ENCODE data around the gene GPX1. TPM values are rescaled to one million over a fixed set of nuclear protein-coding genes. Genes with fewer than 3 reads are reported as not detected.
A peak's percentile ranks its signal among the peaks of the same experiment; 100 is the strongest.
"Not testable (repeated sequence)": the region's sequence is repeated elsewhere in the genome, so short reads cannot be mapped to it uniquely, and the experiment has no call there.

Gene GPX1
- total and polyA plus RNA-seq, 4 donors = 87.0 to 412 (median 219) TPM

DNA sequence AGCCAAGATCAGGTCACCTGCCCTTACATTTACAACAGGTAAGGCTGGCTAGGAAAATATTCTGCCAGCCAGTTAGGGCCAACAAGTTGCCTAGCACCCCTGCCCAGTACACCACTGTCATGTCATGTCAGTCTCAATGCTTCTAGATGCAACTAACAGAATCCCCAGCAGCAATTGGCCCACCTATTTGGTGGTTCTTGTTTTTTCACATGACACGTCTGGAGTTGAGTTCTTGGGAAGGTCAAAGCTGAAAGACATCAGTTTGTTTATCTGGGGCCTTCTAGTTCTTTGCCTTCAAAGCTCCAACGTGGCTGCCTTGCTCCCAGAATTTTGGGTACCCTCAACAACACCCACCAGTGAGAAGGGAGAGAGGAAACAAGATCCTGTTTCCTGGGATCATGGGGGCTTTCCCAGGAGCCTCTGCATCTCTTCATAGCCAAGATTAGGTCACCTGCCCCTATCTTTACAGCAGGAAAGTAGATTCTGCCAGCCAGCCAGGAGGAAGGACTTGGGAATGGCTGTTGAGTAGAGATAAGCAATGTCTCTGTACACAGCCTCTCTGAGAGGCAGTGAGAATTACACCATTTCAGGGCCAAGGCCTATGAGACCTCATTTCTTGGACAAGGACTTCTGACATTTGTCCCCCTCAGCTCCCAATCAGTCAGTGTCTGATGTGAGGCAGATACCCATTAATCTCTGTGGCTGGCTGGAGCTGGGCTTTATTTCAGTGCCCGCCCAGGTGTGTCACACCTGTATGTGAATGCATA is 8.6 kb downstream of the GPX1 start:
- TF ChIP-seq EGR1 (IDR thresholded peaks at IDR 0.05; ENCODE audit: low read depth in 2 of 2) = no peak
- no peak for TF ChIP-seq SP1 (IDR thresholded peaks at IDR 0.05)
- TF ChIP-seq TAF1 (conservative IDR thresholded peaks at IDR 0.05) = no peak
- no peak for TF ChIP-seq YY1 (IDR thresholded peaks at IDR 0.05)
- TF ChIP-seq, protein P1, sequence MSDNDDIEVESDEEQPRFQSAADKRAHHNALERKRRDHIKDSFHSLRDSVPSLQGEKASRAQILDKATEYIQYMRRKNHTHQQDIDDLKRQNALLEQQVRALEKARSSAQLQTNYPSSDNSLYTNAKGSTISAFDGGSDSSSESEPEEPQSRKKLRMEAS (IDR thresholded peaks at IDR 0.05) = no peak
- TF ChIP-seq HNF4A (conservative IDR thresholded peaks at IDR 0.05) = no peak
- no peak for TF ChIP-seq JUND (IDR thresholded peaks at IDR 0.05)
- TF ChIP-seq FOXA2 (IDR thresholded peaks at IDR 0.05) = no peak
- TF ChIP-seq, protein P2, sequence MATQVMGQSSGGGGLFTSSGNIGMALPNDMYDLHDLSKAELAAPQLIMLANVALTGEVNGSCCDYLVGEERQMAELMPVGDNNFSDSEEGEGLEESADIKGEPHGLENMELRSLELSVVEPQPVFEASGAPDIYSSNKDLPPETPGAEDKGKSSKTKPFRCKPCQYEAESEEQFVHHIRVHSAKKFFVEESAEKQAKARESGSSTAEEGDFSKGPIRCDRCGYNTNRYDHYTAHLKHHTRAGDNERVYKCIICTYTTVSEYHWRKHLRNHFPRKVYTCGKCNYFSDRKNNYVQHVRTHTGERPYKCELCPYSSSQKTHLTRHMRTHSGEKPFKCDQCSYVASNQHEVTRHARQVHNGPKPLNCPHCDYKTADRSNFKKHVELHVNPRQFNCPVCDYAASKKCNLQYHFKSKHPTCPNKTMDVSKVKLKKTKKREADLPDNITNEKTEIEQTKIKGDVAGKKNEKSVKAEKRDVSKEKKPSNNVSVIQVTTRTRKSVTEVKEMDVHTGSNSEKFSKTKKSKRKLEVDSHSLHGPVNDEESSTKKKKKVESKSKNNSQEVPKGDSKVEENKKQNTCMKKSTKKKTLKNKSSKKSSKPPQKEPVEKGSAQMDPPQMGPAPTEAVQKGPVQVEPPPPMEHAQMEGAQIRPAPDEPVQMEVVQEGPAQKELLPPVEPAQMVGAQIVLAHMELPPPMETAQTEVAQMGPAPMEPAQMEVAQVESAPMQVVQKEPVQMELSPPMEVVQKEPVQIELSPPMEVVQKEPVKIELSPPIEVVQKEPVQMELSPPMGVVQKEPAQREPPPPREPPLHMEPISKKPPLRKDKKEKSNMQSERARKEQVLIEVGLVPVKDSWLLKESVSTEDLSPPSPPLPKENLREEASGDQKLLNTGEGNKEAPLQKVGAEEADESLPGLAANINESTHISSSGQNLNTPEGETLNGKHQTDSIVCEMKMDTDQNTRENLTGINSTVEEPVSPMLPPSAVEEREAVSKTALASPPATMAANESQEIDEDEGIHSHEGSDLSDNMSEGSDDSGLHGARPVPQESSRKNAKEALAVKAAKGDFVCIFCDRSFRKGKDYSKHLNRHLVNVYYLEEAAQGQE (IDR thresholded peaks at IDR 0.05) = no peak
- TF ChIP-seq NR2F2 (IDR thresholded peaks at IDR 0.05) = no peak
- no peak for TF ChIP-seq RAD21 (IDR thresholded peaks at IDR 0.05)
- Histone ChIP-seq H3K27me3 (ENCODE audit: control insufficient read depth in 4 of 4, insufficient read depth in 4 of 4, low read length in 3 of 4) (no peaks in the 10 kb centered on the region), H3K9me3 (ENCODE audit: control insufficient read depth in 4 of 4, low read length in 3 of 4) (no peaks in the 10 kb centered on the region), H3K9ac (ENCODE audit: low read depth in 1 of 2, low read length in 2 of 2) (no peak overlapping the region), H3K4me3 (ENCODE audit: low read depth in 1 of 3, low read length in 3 of 3) (no peak overlapping the region), H3K27ac (ENCODE audit: low read depth in 1 of 2, low read length in 2 of 2) (peak overlapping the region; percentile 19 to 57), H3K36me3 (ENCODE audit: control insufficient read depth in 4 of 4, insufficient read depth in 3 of 4, low read depth in 1 of 4, low read length in 3 of 4) (no peaks in the 10 kb centered on the region), H3K4me1 (ENCODE audit: control insufficient read depth in 4 of 4, insufficient read depth in 4 of 4, low read length in 3 of 4) (peaks cover 6 to 23% (median 17%) of the 10 kb centered on the region in 4 donors)
- peak; percentile 58 for DNase-seq (ENCODE audit: low spot score)
- 68% methylated on average over 3 of the region's 3 CpGs for WGBS

DNA sequence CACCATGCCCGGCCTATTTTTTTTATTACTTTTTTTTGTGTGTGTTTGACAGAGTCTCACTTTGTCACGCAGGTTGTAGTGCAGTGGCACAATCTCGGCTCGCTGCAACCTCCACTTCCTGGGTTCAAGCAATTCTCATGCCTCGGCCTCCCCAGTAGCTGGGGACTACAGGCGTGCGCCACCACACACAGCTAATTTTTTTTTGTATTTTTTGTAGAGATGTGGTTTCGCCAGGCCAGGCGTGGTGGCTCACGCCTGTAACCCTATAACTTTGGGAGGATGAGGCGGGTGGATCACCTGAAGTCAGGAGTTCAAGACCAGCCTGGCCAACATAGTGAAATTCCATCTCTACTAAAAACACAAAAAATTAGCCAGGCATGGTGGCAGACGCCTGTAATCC is 9.8 kb downstream of the GPX1 start:
- H3K9me3 ChIP-seq (ENCODE audit: control insufficient read depth in 4 of 4, low read length in 3 of 4); H3K27me3 ChIP-seq (ENCODE audit: control insufficient read depth in 4 of 4, insufficient read depth in 4 of 4, low read length in 3 of 4); H3K9ac ChIP-seq (ENCODE audit: low read depth in 1 of 2, low read length in 2 of 2); H3K4me3 ChIP-seq (ENCODE audit: low read depth in 1 of 3, low read length in 3 of 3); H3K27ac ChIP-seq (ENCODE audit: low read depth in 1 of 2, low read length in 2 of 2); DNase-seq (ENCODE audit: low spot score); H3K36me3 ChIP-seq (ENCODE audit: control insufficient read depth in 4 of 4, insufficient read depth in 3 of 4, low read depth in 1 of 4, low read length in 3 of 4): not testable (repeated sequence)
- H3K4me1 ChIP-seq (ENCODE audit: control insufficient read depth in 4 of 4, insufficient read depth in 4 of 4, low read length in 3 of 4) = peaks cover 6 to 23% (median 17%) of the 10 kb centered on the region in 4 donors
- 96% methylated on average over 12 of the region's 12 CpGs for WGBS

DNA sequence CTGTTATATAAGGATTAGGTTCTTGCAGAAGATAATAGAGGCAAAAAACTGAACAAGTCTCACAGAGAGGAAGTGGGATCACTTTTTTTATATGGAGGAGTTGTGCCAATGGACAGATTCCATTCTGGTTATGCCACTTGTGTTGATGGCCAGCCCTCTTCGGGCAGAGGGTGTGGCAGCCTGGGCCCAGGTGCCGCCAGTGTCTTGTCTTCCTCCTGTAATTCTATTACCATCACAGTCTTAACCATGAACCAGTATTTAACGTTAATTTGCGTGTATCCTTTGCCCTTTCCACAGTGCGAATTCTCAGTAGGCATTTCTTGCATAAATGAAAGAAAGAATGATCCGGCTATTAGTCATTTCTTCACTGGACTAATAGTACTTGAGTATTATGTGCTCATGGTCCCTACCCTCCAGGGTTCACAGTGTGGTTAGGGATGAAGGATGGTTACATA is 11.3 kb downstream of the GPX1 start:
- 88% methylated on average over 6 of the region's 6 CpGs for WGBS
- H3K4me3 ChIP-seq (ENCODE audit: low read depth in 1 of 3, low read length in 3 of 3) = no peak overlapping the region
- H3K9ac ChIP-seq (ENCODE audit: low read depth in 1 of 2, low read length in 2 of 2) = no peak overlapping the region
- TF ChIP-seq, protein P3, sequence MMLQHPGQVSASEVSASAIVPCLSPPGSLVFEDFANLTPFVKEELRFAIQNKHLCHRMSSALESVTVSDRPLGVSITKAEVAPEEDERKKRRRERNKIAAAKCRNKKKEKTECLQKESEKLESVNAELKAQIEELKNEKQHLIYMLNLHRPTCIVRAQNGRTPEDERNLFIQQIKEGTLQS (IDR thresholded peaks at IDR 0.05) = no peak
- TF ChIP-seq YY1 (IDR thresholded peaks at IDR 0.05) = no peak
- TF ChIP-seq SP1 (IDR thresholded peaks at IDR 0.05) = no peak
- no peaks in the 10 kb centered on the region for H3K27me3 ChIP-seq (ENCODE audit: control insufficient read depth in 4 of 4, insufficient read depth in 4 of 4, low read length in 3 of 4)
- peak overlapping the region; percentile 28 to 40 for H3K27ac ChIP-seq (ENCODE audit: low read depth in 1 of 2, low read length in 2 of 2)
- no peaks in the 10 kb centered on the region for H3K9me3 ChIP-seq (ENCODE audit: control insufficient read depth in 4 of 4, low read length in 3 of 4)
- DNase-seq (ENCODE audit: low spot score) = no peak
- no peaks in the 10 kb centered on the region for H3K36me3 ChIP-seq (ENCODE audit: control insufficient read depth in 4 of 4, insufficient read depth in 3 of 4, low read depth in 1 of 4, low read length in 3 of 4)
- H3K4me1 ChIP-seq (ENCODE audit: control insufficient read depth in 4 of 4, insufficient read depth in 4 of 4, low read length in 3 of 4) = peaks cover 5 to 22% (median 10%) of the 10 kb centered on the region in 4 donors
